Trophoblast cell (in vitro differentiated cells and primary cell): Measurements from ENCODE around the gene NUCKS1.

ENCODE experiments used
- DNase-seq, 2 donors: peaks; one replicate each; pipeline ENCODE4 v3.0.0-alpha.2; 2016
- H2AFZ ChIP-seq: 2 replicates; pipeline ENCODE4 v1.6.1; 2013; ENCODE audit warnings: low read length, moderate library complexity, mild to moderate bottlenecking; ENCODE audit not compliant: insufficient read depth, poor library complexity
- H2AK5ac ChIP-seq: 2 replicates; pipeline ENCODE4 v1.6.1; 2013; ENCODE audit warnings: mild to moderate bottlenecking, low read length
- H2BK120ac ChIP-seq: 2 replicates; pipeline ENCODE4 v1.6.1; 2013; ENCODE audit warnings: low read length, mild to moderate bottlenecking, moderate library complexity; ENCODE audit not compliant: insufficient read depth, poor library complexity
- H2BK12ac ChIP-seq: 2 replicates; pipeline ENCODE4 v1.6.1; 2013; ENCODE audit warnings: mild to moderate bottlenecking, low read length, moderate library complexity
- H2BK5ac ChIP-seq: 2 replicates; pipeline ENCODE4 v1.6.1; 2013; ENCODE audit warnings: low read length, low read depth, moderate library complexity, mild to moderate bottlenecking; ENCODE audit not compliant: poor library complexity
- H3K14ac ChIP-seq: 2 replicates; pipeline ENCODE4 v1.6.1; 2013; ENCODE audit warnings: mild to moderate bottlenecking, low read length
- H3K18ac ChIP-seq: 2 replicates; pipeline ENCODE4 v1.6.1; 2013; ENCODE audit warnings: mild to moderate bottlenecking, low read length
- H3K23ac ChIP-seq: 2 replicates; pipeline ENCODE4 v1.6.1; 2013; ENCODE audit warnings: low read length
- H3K27ac ChIP-seq: 2 replicates; pipeline ENCODE4 v1.5.1; 2013; ENCODE audit warnings: low read depth, mild to moderate bottlenecking, inconsistent platforms, low read length, moderate library complexity
- H3K27me3 ChIP-seq: 2 replicates; pipeline ENCODE4 v1.6.1; 2013; ENCODE audit warnings: inconsistent platforms, mild to moderate bottlenecking, low read length, moderate library complexity; ENCODE audit not compliant: insufficient read depth
- H3K36me3 ChIP-seq, 2 experiments: 1 replicate in 1 of 2; 2 replicates in 1 of 2; pipeline ENCODE4 v1.6.1; 2013; ENCODE audit warnings: low read length in 2 of 2, mild to moderate bottlenecking in 2 of 2, moderate library complexity in 1 of 2; ENCODE audit not compliant: insufficient read depth in 2 of 2, control insufficient read depth in 1 of 2
- H3K4ac ChIP-seq: 2 replicates; pipeline ENCODE4 v1.6.1; 2013; ENCODE audit warnings: low read depth, mild to moderate bottlenecking, low read length, moderate library complexity
- H3K4me1 ChIP-seq, 2 experiments: 1 replicate in 1 of 2; 2 replicates in 1 of 2; pipeline ENCODE4 v1.6.1; 2013; ENCODE audit warnings: low read length in 2 of 2, mild to moderate bottlenecking in 2 of 2, moderate library complexity in 1 of 2; ENCODE audit not compliant: insufficient read depth in 2 of 2, control insufficient read depth in 1 of 2
- H3K4me2 ChIP-seq: 2 replicates; pipeline ENCODE4 v1.6.1; 2013; ENCODE audit warnings: inconsistent platforms, mild to moderate bottlenecking, low read length, moderate library complexity
- H3K4me3 ChIP-seq: 2 replicates; pipeline ENCODE4 v1.5.1; 2013; ENCODE audit warnings: mild to moderate bottlenecking, low read depth, low read length, inconsistent platforms
- H3K79me1 ChIP-seq: one replicate; pipeline ENCODE4 v1.6.1; 2013; ENCODE audit warnings: low read length
- H3K79me2 ChIP-seq: 2 replicates; pipeline ENCODE4 v1.6.1; 2013; ENCODE audit warnings: low read length, mild to moderate bottlenecking; ENCODE audit not compliant: control insufficient read depth, insufficient read depth, poor library complexity
- H3K9ac ChIP-seq: 2 replicates; pipeline ENCODE4 v1.6.1; 2013; ENCODE audit warnings: mild to moderate bottlenecking, low read length
- H3K9me3 ChIP-seq: 2 replicates; pipeline ENCODE4 v1.6.1; 2013; ENCODE audit warnings: low read depth, mild to moderate bottlenecking, control low read depth, inconsistent platforms, low read length; ENCODE audit not compliant: insufficient read depth
- H4K12ac ChIP-seq: 2 replicates; pipeline ENCODE4 v1.6.1; 2013; ENCODE audit warnings: low read depth, mild to moderate bottlenecking, low read length, moderate library complexity
- H4K8ac ChIP-seq: 2 replicates; pipeline ENCODE4 v1.6.1; 2013; ENCODE audit warnings: low read depth, mild to moderate bottlenecking, low read length, moderate library complexity
- H4K91ac ChIP-seq: one replicate; pipeline ENCODE4 v1.6.1; 2013; ENCODE audit warnings: low read depth, mild to moderate bottlenecking, low read length, moderate library complexity
- WGBS: extraction: QIAGEN DNeasy Blood & Tissue Kit; methylation state at CpG from one replicate; pipeline ENCODE4 v1.1.7; 2013; ENCODE audit warnings: missing lambda C conversion rate; ENCODE audit not compliant: insufficient read length, insufficient coverage; ENCODE audit errors: extremely low coverage; 5-methylcytosine and 5-hydroxymethylcytosine counted together

Gene NUCKS1

DNA sequence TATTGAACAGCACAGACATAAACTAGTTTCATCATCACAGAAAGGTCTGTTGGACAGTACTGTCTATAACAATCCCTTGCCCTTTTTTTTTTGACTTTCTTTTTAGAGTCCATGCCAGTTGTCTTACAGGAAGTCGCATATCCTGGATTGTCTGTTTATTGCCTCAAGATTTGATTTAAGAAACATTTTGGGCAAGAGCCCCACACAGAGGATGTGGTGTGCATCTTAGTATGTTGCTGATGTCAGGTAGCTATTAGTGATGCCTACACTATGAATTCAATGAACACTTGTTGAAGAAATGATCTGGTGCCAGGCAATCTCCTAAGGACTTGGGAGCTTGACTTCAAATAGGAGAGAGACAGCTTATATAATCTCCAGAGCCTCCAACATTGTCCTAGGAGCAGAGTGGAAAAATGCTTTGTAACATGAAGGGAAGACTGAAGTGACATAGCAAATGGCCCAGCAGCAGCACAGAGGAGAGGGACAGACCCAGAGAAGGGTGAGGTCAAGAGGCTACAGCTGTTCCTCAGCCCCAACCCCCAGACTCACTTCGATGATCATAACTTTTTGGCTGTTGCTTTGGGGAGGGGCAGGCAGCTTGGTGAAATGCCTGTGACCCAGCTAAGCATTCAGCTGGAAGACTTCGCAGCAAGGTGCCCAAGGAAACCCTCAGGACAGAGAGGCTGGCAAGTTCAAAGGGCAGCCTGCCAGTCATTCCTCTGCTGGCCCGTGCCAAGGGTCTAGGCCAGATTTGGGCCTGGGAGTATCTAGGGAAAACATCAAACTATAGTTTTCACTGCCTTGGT, 32.8 kb upstream of the NUCKS1 start:
- H4K91ac ChIP-seq: no peak overlapping the region
- H3K79me1 ChIP-seq: no peaks in the 10 kb centered on the region
- WGBS: no CpG with 5 or more reads among the region's 4 CpGs

DNA sequence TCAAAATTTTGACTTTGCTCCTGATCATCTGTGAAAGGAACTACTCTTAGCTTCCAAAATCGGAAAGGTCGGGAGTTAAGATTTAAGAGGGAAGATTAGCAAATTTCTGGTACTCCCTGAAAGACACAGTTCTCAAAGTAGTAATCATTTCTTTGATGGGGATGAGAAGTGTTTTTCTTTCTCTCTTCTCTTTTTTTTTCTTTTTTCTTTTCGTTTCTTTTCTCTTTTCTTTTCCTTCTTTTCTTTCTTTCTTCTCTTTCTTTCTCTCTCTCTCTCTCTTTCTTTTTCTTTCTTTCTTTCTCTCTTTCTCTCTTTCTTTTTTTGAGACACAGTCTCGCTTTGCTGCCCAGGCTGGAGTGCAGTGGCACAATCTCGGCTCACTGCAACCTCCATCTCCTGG, 30.4 kb upstream of the NUCKS1 start:
- Histone ChIP-seq H2BK12ac (no peak overlapping the region), H3K79me2 (no peaks in the 10 kb centered on the region), H3K79me1 (no peaks in the 10 kb centered on the region), H3K18ac (no peak overlapping the region), H2BK5ac (no peak overlapping the region), H3K9ac (no peak overlapping the region), H3K9me3 (no peaks in the 10 kb centered on the region), H3K4me3 (no peak overlapping the region), H3K4me2 (no peak overlapping the region), H2AFZ (no peak overlapping the region), H4K91ac (no peak overlapping the region), H3K14ac (no peak overlapping the region), H3K4ac (no peak overlapping the region), H3K36me3 (no peaks in the 10 kb centered on the region), H2BK120ac (no peak overlapping the region), H3K27ac (no peak overlapping the region), H3K4me1 (no peaks in the 10 kb centered on the region), H4K12ac (no peak overlapping the region), H2AK5ac (no peak overlapping the region), H3K23ac (no peak overlapping the region), H3K27me3 (no peaks in the 10 kb centered on the region), H4K8ac (no peak overlapping the region)
- no peak for DNase-seq
- no CpG with 5 or more reads among the region's 5 CpGs for WGBS

More for the DNA sequence above, 32.8 kb upstream of the NUCKS1 start:
- no peak overlapping the region for H4K8ac ChIP-seq
- no peak overlapping the region for H2AFZ ChIP-seq
- H3K4me1 ChIP-seq: no peaks in the 10 kb centered on the region
- H3K4me2 ChIP-seq: no peak overlapping the region
- H3K4me3 ChIP-seq: no peak overlapping the region
- H3K4ac ChIP-seq: no peak overlapping the region
- H3K9me3 ChIP-seq: no peaks in the 10 kb centered on the region
- no peak overlapping the region for H4K12ac ChIP-seq
- no peak for DNase-seq
- H3K23ac ChIP-seq: no peak overlapping the region
- no peak overlapping the region for H3K27ac ChIP-seq
- no peak overlapping the region for H3K14ac ChIP-seq
- H2BK5ac ChIP-seq: no peak overlapping the region
- no peak overlapping the region for H2BK12ac ChIP-seq
- H3K18ac ChIP-seq: no peak overlapping the region
- H3K36me3 ChIP-seq: no peaks in the 10 kb centered on the region
- H3K9ac ChIP-seq: no peak overlapping the region
- H2AK5ac ChIP-seq: no peak overlapping the region
- no peaks in the 10 kb centered on the region for H3K27me3 ChIP-seq
- H3K79me2 ChIP-seq: no peaks in the 10 kb centered on the region
- no peak overlapping the region for H2BK120ac ChIP-seq

DNA sequence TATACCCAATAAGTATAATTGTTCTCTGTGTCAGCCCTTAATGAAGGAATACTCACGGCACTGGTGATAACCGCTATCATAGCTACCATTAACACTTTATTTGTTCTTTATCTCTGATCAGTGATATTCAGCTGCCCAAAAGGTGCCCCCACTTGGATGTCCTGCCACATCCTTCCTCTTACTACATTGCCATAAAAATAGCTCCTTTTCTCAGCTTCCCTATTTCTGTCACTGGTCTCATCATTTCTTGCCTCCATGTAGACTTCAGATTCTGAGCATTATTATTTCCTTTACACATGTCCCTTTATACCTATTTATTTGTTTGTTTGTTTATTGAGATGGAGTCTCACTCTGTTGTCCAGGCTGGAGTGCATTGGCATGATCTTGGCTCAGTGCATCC, 28.0 kb upstream of the NUCKS1 start:
- Histone ChIP-seq H3K36me3 (no peaks in the 10 kb centered on the region), H3K9ac (no peak overlapping the region), H3K4me2 (no peak overlapping the region), H3K18ac (no peak overlapping the region), H2AFZ (no peak overlapping the region), H3K27me3 (no peaks in the 10 kb centered on the region), H4K91ac (no peak overlapping the region), H3K79me1 (peaks cover 3% of the 10 kb centered on the region), H2BK5ac (no peak overlapping the region), H3K4ac (no peak overlapping the region), H3K4me3 (no peak overlapping the region), H2AK5ac (no peak overlapping the region), H4K12ac (no peak overlapping the region), H3K27ac (no peak overlapping the region), H3K9me3 (no peaks in the 10 kb centered on the region), H4K8ac (no peak overlapping the region), H3K79me2 (no peaks in the 10 kb centered on the region), H2BK12ac (no peak overlapping the region), H3K14ac (no peak overlapping the region), H3K23ac (no peak overlapping the region), H2BK120ac (no peak overlapping the region), H3K4me1 (peaks cover 0 to 7% of the 10 kb centered on the region in 2 experiments)
- no CpG with 5 or more reads among the region's 2 CpGs for WGBS
- DNase-seq: no peak

DNA sequence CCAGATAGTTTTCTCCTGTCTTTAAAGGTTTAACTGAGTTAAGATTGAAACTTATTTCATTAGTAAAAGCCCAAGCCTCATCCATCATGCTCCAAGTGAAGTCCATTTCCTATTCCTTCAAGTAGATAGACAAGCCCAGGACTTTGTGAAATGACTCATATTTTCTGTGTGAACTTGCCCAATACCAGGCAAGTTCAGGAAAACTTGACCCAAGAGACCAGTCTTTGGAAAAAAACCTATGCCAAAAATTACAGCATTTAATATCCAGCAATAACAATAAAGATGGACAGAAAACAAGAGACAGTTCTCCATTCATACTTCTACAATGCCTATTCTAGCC, 25.7 kb upstream of the NUCKS1 start:
- H3K23ac ChIP-seq: no peak overlapping the region
- no peak overlapping the region for H3K4ac ChIP-seq
- no peaks in the 10 kb centered on the region for H3K36me3 ChIP-seq
- no peaks in the 10 kb centered on the region for H3K79me2 ChIP-seq
- no peak overlapping the region for H2AK5ac ChIP-seq
- H3K27me3 ChIP-seq: no peaks in the 10 kb centered on the region
- H3K9ac ChIP-seq: no peak overlapping the region
- no peak overlapping the region for H2BK5ac ChIP-seq
- peaks cover 0 to 7% of the 10 kb centered on the region in 2 experiments for H3K4me1 ChIP-seq
- no peak overlapping the region for H3K4me2 ChIP-seq
- H3K79me1 ChIP-seq: peaks cover 3% of the 10 kb centered on the region
- H3K27ac ChIP-seq: no peak overlapping the region
- no peak overlapping the region for H2BK120ac ChIP-seq
- no peak overlapping the region for H3K18ac ChIP-seq
- no peak overlapping the region for H3K14ac ChIP-seq
- H2AFZ ChIP-seq: no peak overlapping the region
- no peak overlapping the region for H2BK12ac ChIP-seq
- H3K9me3 ChIP-seq: no peaks in the 10 kb centered on the region
- peak; percentile 15 to 55 for DNase-seq
- no peak overlapping the region for H4K91ac ChIP-seq
- H4K12ac ChIP-seq: no peak overlapping the region
- no peak overlapping the region for H3K4me3 ChIP-seq
- H4K8ac ChIP-seq: no peak overlapping the region
